GM04503 (cell line): Measurements from ENCODE around the gene GNB1.

Source experiments
- DNase-seq: peaks from one replicate; pipeline ENCODE4 v3.0.0-alpha.2; 2012; ENCODE audit warnings: low read depth

GNB1 gene

GRCh38 chr1:1781526-1781903 lies 109.4 kb downstream of the GNB1 start:
- no peak for DNase-seq

GRCh38 chr1:1780598-1781525 lies 110.0 kb downstream of the GNB1 start:
- DNase-seq = no peak

- no peak for DNase-seq
Observed at GRCh38 chr1:1779691-1780597, 110.9 kb downstream of the GNB1 start.

- no peak for DNase-seq
Observed at GRCh38 chr1:1779320-1779675, 111.6 kb downstream of the GNB1 start.

GRCh38 chr1:1778663-1779319 lies 112.1 kb downstream of the GNB1 start:
- no peak for DNase-seq

- DNase-seq = no peak
Observed at GRCh38 chr1:1777950-1778662, 112.8 kb downstream of the GNB1 start, which contains the start of gene NADK. TSS of gene NADK (minus strand) at chr1:1778470. CDS start at chr1:1765406, 13,064 bp downstream.

GRCh38 chr1:1777583-1777899 lies 113.3 kb downstream of the GNB1 start:
- DNase-seq = no peak

GRCh38 chr1:1776672-1777582 lies 114.0 kb downstream of the GNB1 start:
- DNase-seq = no peak

GRCh38 chr1:1775327-1776226 lies 115.3 kb downstream of the GNB1 start:
- DNase-seq = no peak

GRCh38 chr1:1773874-1774273 lies 117.0 kb downstream of the GNB1 start:
- DNase-seq = no peak

- DNase-seq = no peak
Observed at GRCh38 chr1:1771096-1771495, 119.8 kb downstream of the GNB1 start.

- DNase-seq = no peak
Observed at GRCh38 chr1:1770102-1770501, 120.8 kb downstream of the GNB1 start.

- DNase-seq = no peak
Observed at GRCh38 chr1:1768249-1768992, 122.5 kb downstream of the GNB1 start.

- DNase-seq = no peak
Observed at GRCh38 chr1:1764876-1765470, 125.9 kb downstream of the GNB1 start.

GRCh38 chr1:1763657-1764621 lies 126.9 kb downstream of the GNB1 start:
- no peak for DNase-seq

GRCh38 chr1:1761504-1762376 lies 129.1 kb downstream of the GNB1 start:
- no peak for DNase-seq
